GM19452 (cell line): ENCODE measurements around the gene NINJ1.

Source experiments
- ATAC-seq: cut with Tn5 transposase; IDR thresholded peaks from one replicate; pipeline ENCODE4 v1.9.1; 2021; ENCODE audit not compliant: unreplicated experiment

The NINJ1 gene

GRCh38 chr9:93090091-93090655 lies 43.9 kb downstream of the NINJ1 start:
- ATAC-seq: no peak

DNA sequence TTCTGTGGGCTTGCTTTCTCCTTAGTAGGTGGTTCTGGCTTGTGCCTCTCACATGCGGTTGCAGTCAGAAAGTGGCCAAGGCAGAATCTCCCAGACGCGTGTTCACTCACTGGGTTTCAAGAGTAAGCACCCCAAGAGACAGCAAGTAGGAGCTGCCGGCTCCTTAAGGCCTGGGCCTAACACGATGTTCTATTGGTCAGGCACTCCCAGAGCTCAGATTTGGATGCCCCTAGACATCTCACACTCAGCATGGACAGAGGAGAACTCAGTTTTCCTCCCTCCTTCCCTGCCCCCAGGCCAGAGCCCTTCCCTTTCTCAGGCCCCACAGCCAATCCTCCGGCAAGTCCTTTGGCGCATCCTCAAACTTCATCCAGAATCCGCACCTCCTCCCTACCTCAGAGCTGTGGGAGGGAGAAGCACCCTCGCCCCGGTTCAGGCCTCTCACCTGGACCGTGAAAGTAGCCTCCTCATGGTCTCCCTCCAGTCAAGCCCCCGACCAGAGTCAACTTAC lies 44.5 kb downstream of the NINJ1 start:
- ATAC-seq: no peak

- ATAC-seq: no peak
Observed at GRCh38 chr9:93089024-93089423, 45.0 kb downstream of the NINJ1 start.

- ATAC-seq: no peak
Observed at GRCh38 chr9:93088656-93089015, 45.4 kb downstream of the NINJ1 start.

DNA sequence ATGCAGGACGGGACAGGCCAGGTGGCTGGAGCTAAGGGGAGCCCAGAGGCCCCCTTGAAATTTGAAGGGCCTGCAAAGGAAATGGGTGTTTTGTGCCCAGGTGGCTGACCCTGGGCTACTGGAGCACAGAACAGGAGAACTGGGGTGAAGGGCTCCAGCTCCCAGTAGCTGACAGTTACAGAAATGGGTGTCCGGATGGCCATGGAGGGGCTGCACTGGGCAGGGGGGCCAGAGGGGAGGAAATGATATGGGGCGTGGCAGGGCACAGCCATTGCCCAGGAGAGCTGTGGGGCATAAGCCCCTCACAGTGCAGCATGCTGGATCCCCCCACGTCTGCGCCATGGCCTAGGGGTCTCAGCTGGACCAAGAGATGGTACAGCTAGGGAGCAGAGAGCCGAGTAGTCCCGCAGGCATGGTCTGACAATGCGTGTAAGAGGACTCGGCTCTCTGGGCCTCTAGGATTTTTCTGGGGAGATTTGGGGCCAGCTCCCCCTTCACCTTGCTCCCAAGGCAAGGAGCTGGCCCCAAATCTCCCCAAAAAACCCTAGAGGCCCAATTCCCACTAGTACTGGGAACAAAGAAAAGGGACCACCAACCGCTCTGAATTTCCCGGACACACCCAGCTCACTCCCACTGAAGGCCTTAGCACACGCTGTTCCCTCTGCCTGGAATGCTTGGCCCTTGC lies 45.9 kb downstream of the NINJ1 start:
- ATAC-seq: no peak

- no peak for ATAC-seq
Observed at GRCh38 chr9:93086447-93087224, 47.4 kb downstream of the NINJ1 start.

DNA sequence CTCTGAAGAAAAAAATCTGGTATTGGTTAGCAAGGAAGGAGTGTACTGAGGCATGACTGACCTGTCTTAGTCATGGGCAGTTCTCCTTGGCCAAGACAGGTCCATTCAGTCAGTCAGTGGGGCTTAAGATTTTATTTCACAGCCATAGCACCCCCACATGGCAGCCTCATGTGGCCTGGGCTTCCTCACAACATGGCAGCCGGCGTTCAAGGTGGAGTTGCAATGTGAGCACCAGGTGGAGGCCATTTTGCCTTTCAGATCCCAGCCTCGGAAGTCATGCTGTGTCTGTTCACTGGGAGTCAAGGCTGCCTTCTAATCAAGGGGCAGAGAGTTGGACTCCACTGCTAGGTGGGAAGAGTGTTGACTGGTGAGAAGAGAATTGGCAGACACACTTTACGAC lies 48.4 kb downstream of the NINJ1 start:
- no peak for ATAC-seq

DNA sequence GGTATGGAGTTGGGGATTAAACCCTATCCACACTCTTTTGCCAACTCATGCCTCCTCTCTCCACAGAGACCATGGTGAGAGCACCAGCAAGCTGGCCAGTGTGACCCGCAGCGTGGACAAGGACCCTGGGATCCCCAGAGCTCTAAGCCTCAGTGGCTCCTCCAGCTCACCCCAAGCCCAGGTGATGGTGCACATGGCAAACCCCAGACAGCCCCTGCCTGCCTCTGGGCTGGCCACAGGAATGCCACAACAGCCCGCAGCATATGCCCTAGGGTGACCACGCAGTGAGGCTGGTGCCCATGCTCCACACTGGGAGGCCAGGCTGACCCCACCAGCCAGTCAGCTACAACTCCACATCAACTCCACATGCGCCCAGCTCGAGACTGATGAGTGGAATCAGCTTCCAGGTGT lies 49.6 kb downstream of the NINJ1 start:
- ATAC-seq: no peak

GRCh38 chr9:93083592-93084470 lies 50.2 kb downstream of the NINJ1 start:
- ATAC-seq: no peak

GRCh38 chr9:93082841-93083411 lies 51.1 kb downstream of the NINJ1 start:
- ATAC-seq: no peak

GRCh38 chr9:93081931-93082330 lies 52.1 kb downstream of the NINJ1 start:
- no peak for ATAC-seq

GRCh38 chr9:93081081-93081529 lies 52.9 kb downstream of the NINJ1 start:
- no peak for ATAC-seq

GRCh38 chr9:93080406-93080805 lies 53.6 kb downstream of the NINJ1 start:
- ATAC-seq: no peak

DNA sequence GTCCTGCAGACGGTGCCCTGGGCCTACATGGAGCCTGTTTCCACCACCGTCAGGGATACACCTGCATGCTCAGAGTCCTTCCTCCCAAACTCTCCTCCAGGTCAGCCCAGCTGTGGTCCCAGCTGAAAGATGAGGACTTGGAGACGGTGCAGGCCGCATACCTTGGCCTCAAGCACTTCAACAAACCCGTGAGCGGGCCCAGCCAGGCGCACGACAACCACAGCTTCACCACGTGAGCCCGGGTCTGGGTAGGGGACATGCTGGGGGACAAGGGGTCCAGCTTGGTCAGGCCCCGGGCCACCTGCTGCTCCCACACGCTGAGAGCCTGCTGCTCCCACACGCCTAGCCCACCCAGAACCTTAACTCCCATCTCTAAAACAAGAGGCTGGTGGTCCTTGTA lies 54.7 kb downstream of the NINJ1 start:
- ATAC-seq: no peak

DNA sequence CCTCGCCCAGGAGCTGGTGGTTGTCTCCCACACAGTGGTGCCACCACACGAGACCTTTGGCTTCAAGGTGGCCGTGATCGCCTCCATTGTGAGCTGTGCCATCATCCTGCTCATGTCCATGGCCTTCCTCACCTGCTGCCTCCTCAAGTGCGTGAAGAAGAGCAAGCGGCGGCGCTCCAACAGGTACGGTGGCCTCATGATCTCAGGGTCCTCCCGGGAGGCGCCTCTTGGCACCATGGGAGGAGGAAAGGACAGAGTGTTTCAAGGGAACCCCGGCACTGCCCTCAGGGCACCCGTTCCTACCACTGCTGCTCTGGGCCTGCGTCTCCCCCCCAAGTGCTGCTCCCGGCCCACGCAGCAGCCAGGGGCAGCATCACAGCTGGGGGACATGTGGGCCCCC lies 56.2 kb downstream of the NINJ1 start:
- no peak for ATAC-seq

DNA sequence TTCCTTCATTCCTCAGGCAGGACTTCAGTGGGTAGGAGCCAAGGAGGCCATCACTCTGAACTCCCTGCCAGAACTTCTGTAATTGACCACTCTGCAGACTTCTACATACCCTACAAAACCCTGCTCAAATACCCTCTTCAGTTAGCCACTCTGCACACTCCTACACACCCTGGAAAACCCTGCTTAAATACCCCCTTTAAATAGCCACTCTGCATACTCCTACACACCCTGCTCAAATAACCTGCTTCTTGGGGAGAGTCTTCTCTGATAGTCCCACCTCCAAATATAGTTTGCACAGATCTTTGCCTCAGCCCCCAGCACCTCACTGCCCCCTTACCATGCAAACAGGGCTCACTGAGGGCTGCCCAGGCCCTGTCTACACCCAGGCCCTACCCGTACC lies 56.7 kb downstream of the NINJ1 start:
- ATAC-seq: no peak

- no peak for ATAC-seq
Observed at GRCh38 chr9:93076792-93077128, 57.3 kb downstream of the NINJ1 start.

GRCh38 chr9:93076101-93076791 lies 57.8 kb downstream of the NINJ1 start:
- ATAC-seq: no peak

DNA sequence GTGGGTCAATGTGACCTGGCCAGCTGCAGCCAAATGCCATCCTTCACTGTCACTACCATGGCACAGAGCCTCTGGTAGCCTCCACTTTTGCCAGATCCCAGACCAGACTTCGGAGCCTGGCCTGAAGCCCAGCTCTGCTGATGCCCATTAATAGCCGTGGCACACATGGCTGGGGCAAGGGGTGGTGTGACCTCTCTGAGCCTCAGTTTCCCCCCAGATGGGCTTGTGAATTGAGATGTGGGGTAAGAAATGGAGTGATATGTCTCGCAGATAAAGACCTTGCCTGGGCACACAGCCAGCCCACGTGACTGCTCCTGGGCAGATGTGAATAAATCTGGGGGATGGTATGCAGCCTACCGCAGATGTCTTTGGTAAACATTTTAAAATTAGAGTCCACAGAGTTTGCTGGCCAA lies 61.7 kb downstream of the NINJ1 start:
- ATAC-seq: no peak
